GM12865 (cell line): Measurements from ENCODE around the gene ACTN1.
A peak's percentile ranks its signal among the peaks of the same experiment; 100 is the strongest.

Experiments
- DNase-seq: peaks from one replicate; pipeline ENCODE4 v3.0.0; 2010; ENCODE audit warnings: low read depth
- H3K4me3 ChIP-seq: 2 replicates; pipeline ENCODE4 v1.5.1; 2011; ENCODE audit warnings: mild to moderate bottlenecking, low read depth, low read length, control low read depth
- TF ChIP-seq, protein P1 (sequence below): IDR thresholded peaks from 2 replicates; pipeline ENCODE4 v1.5.1; 2011; ENCODE audit warnings: low read length, control low read depth, low read depth, inconsistent platforms; ENCODE audit not compliant: insufficient read depth; ENCODE audit errors: missing control alignments

Gene ACTN1

DNA sequence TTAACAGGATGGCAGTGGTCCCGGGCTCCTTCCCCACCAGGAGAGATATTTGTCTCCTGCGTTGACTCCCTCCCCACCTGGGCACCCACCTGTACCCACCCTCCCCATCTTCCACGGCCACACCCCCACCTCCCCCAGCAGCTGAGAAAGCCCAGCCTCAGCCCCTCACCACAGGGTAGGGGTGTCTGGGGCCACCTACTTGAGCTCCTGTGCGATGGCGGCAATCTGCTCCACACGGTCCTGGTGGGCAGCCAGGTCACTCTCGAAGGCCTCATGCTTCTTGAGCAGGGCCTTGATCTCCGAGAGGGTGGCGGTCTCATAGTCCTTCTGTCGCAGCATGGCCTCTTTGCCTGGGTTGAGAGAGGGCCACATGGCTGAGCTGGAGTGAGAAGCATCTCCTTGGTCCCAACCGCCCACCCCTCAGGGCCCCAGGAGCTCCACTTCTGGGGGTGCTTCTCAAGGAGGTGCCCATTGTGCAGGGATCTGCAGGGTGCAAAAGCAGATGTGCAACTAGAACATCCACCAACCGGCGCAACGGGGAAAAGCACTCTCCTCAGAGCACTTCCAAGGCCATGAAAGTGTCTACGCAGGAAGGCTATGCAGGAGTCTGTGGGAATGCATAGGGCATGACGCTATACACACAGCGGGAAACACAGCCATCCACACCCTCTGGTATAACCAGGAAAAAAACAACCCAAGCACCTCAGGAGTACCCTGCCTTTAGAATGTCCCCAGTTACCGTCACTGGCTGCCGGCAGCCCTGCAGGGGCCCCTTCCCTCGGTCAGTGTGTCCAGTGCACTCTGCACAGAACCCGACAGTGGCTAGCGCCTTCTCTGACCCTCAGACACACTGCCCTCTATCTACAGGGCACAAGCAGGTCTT, 93.6 kb downstream of the ACTN1 start:
- H3K4me3 ChIP-seq, result no peak overlapping the region
- TF ChIP-seq, protein P1, sequence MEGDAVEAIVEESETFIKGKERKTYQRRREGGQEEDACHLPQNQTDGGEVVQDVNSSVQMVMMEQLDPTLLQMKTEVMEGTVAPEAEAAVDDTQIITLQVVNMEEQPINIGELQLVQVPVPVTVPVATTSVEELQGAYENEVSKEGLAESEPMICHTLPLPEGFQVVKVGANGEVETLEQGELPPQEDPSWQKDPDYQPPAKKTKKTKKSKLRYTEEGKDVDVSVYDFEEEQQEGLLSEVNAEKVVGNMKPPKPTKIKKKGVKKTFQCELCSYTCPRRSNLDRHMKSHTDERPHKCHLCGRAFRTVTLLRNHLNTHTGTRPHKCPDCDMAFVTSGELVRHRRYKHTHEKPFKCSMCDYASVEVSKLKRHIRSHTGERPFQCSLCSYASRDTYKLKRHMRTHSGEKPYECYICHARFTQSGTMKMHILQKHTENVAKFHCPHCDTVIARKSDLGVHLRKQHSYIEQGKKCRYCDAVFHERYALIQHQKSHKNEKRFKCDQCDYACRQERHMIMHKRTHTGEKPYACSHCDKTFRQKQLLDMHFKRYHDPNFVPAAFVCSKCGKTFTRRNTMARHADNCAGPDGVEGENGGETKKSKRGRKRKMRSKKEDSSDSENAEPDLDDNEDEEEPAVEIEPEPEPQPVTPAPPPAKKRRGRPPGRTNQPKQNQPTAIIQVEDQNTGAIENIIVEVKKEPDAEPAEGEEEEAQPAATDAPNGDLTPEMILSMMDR, result no peak
- no peak for DNase-seq

DNA sequence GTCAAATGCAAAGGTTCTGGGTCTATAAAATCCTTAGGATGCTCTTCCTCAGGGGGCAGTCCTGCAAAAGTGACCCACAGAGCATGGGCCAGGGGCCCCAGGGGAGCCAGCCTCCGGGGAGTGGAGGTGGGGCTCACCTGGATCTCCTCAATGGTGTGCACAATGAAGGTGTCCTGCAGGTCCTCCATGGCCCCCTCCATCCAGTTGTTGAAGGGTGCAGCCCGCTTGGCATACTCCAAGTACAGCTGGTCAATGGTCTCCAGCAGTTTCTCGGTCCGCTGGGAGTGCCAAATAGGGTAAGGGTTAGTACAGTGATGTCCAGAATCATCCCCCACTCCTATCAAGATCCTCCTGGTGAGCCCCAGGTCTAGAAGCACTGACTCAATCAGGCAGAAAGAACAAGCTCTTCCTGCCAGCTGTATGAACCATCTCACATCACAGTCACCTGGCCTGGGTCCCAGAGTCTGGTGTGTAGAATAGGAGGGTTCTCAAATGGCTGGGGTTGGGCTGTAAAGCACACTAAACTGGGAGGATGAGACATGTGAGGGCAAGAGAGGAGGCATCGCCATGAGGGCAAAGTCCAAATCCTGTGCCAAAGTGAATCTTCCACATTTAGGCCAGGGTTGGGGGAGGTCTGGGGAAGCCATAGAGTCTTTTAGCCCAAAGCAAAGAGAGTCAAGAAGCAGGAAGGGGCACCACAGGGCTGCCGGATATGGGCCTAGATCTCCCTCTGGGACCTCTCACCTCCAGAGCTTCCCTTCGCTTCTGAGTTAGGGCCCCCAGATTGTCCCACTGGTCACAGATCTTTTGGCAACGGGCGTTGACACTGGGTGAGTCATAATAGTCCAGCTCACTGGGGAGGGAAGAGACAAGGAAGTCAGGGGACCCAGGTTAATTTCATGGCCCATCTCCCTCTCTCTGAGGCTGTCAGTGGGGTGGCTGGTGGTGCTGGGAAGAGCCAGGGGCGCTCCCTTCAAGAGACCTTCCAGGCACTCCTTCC, 94.8 kb downstream of the ACTN1 start:
- TF ChIP-seq, protein P1, result no peak
- peak; percentile 13 for DNase-seq
- no peak overlapping the region for H3K4me3 ChIP-seq

DNA sequence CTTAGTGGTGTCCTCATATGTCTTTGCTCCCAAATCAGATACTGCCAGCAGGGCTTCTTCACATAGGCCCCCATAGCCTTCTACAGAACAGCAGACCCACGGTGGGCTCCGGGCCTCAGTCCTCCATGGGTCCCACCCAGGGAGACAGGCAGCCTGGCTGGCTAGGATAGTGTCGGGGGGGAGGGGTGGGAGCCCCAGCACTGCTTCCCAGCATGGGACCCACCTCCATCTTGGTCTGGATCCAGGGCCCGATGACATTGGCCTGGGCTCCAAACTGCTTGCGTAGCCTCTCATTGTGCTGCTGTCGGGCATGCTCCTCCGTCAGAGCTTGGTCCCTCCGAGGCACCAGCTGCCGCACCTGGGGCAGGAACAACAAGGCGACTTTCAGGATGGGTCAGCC, 96.9 kb downstream of the ACTN1 start:
- no peak for DNase-seq
- no peak overlapping the region for H3K4me3 ChIP-seq
- TF ChIP-seq, protein P1, result no peak

DNA sequence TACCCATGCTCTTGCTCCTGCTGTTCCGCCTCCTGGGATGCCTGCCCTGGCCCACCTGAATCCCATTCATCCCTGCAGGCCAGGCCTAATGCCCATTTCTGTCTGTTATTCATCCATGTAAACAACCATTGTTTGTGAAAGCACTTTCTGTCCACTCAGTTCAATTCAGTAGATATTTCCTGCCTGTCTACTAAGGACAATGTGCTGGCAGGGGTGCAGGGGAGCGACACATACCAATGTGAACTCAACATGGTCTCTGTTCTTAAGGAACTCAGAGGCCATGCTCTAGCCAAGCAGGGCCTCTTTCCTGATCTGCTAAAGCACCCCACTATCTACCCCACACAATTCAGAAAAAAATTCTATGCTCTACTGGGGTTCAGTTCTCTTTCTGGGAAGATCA, 97.7 kb downstream of the ACTN1 start:
- TF ChIP-seq, protein P1, result no peak
- no peak for DNase-seq
- no peak overlapping the region for H3K4me3 ChIP-seq

DNA sequence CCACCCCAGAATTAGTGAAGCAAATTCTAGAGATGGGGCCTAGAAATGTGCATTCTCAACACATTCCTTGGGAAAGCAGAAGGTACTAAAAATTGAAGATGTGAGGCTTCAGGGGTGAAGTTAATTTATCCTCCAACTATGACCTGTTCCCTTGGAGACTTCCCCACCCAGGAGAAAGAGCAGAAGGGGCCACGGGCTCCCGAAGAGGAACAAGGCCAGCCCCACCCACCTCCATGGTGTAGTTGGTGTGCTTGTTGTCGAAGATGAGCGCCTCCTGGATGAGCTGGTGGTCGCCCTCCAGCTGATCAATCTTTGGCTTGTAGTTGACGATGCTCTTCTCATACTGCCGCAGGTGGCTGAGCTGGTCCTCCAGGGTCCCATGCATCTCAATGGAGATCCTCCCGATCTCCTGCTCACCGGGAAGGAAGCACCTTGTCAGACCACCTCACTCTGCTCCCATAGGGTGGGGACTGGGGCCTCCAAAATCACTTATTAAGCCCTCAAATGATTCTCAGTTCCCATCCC, 98.5 kb downstream of the ACTN1 start:
- no peak overlapping the region for H3K4me3 ChIP-seq
- TF ChIP-seq, protein P1, result no peak
- DNase-seq, result no peak

DNA sequence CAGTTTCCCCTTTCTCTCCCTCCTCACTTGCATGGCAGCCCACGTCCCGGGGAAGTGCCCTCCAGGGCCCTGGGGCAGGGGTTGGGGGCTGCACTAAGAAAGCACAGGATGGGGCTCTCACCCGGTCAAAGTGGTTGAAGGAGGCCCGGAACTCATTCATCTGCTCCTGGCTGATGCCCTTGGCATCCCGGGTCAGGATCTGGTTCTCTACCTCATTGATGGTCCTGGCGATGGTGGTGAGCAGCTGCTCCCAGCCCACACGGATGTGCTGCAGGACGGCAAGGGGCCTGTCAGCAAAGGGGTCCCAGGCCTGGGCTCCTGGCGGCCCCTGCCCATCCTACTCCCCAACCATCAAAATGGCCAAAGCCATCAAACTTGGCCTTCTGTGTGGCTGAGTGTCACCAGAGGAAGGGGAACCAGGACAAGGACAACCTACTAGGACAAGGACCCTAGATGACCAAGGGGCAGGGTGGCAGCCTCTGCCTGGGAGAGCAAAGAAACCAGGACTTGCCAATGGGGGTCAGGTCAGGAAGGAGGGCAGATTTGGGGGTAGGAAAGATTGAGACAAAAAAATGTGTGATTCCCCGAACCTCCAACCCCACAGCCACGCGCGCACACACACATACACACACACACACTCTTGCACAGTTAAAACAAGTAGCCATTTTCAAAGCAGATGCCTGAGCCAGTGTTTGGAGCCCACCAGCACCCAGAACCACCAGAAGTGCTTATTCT, 99.1 kb downstream of the ACTN1 start:
- H3K4me3 ChIP-seq, result no peak overlapping the region
- DNase-seq, result no peak
- TF ChIP-seq, protein P1, result no peak
